ENCODE results near the gene CDK18. TPM values are rescaled to one million over a fixed set of nuclear protein-coding genes. Genes with fewer than 3 reads are reported as not detected.

CDK18 gene
- total and polyA plus RNA-seq, 2 of the 8 experiments (the other 6 are each of a cell fraction or from before 2014, with no cell fraction given): 31.2 to 44.0 TPM

GRCh38 chr1:205565799-205566198 is 61.3 kb downstream of the CDK18 start (continued):
- TF ChIP-seq SIN3A (conservative IDR thresholded peaks at IDR 0.05 in 1 of 2, IDR thresholded peaks at IDR 0.05 in 1 of 2; ENCODE audit: low read depth in 1 of 2, low read length in 2 of 2): no peak
- no peak for TF ChIP-seq TAF7 (optimal IDR thresholded peaks at IDR 0.05; ENCODE audit: borderline replicate concordance, low read depth, low read length)
- no peak for TF ChIP-seq CBX5 (IDR thresholded peaks at IDR 0.05; ENCODE audit: low read depth, low read length)
